ENCODE measurements around the gene MBD6.
A peak's percentile ranks its signal among the peaks of the same experiment; 100 is the strongest.

MBD6 gene

GRCh38 chr12:57528831-57529555, 6.4 kb downstream of the MBD6 start:
- DNase-seq: no peak

- DNase-seq: no peak
Observed at GRCh38 chr12:57529831-57530230, 7.2 kb downstream of the MBD6 start.

- no peak for DNase-seq
Observed at GRCh38 chr12:57530396-57531142, 7.9 kb downstream of the MBD6 start.

- no peak for DNase-seq
Observed at GRCh38 chr12:57531836-57532235, 9.2 kb downstream of the MBD6 start.

- no peak for DNase-seq
Observed at GRCh38 chr12:57533108-57533507, 10.5 kb downstream of the MBD6 start.

- DNase-seq: no peak
Observed at GRCh38 chr12:57534250-57534649, 11.6 kb downstream of the MBD6 start.

- DNase-seq: no peak
Observed at GRCh38 chr12:57534991-57535543, 12.4 kb downstream of the MBD6 start.

- no peak for DNase-seq
Observed at GRCh38 chr12:57535764-57536596, 13.4 kb downstream of the MBD6 start.

GRCh38 chr12:57536597-57536942, 13.9 kb downstream of the MBD6 start:
- no peak for DNase-seq

GRCh38 chr12:57539134-57539768, 16.6 kb downstream of the MBD6 start:
- no peak for DNase-seq

GRCh38 chr12:57541001-57541400, 18.4 kb downstream of the MBD6 start:
- DNase-seq: no peak

- no peak for DNase-seq
Observed at GRCh38 chr12:57541717-57542116, 19.1 kb downstream of the MBD6 start.

GRCh38 chr12:57543581-57543980, 21.0 kb downstream of the MBD6 start:
- no peak for DNase-seq

GRCh38 chr12:57545809-57546437, 23.3 kb downstream of the MBD6 start:
- no peak for DNase-seq

GRCh38 chr12:57546438-57547287, 24.0 kb downstream of the MBD6 start, which contains the start of gene DCTN2:
DCTN2 (minus strand) TSS chr12:57547192; CDS start chr12:57547063, 129 bp downstream.
- peak; percentile 95 for DNase-seq

GRCh38 chr12:57547288-57548012, 24.8 kb downstream of the MBD6 start:
- DNase-seq: no peak

GRCh38 chr12:57548013-57548315, 25.3 kb downstream of the MBD6 start:
- DNase-seq: no peak

- no peak for DNase-seq
Observed at GRCh38 chr12:57548488-57548887, 25.9 kb downstream of the MBD6 start.

GRCh38 chr12:57549203-57549908, 26.7 kb downstream of the MBD6 start:
- no peak for DNase-seq
